Fibroblast of lung (primary cell): ENCODE results near the gene PPARGC1A. TPM values are rescaled to one million over a fixed set of nuclear protein-coding genes. Genes with fewer than 3 reads are reported as not detected.

Source experiments
- DNase-seq, 2 donors: peaks; one replicate each; pipeline versions ENCODE4 v3.0.0 to v3.0.0-alpha.2; 2010; ENCODE audit warnings: low read depth in 2 of 2
- H2AFZ ChIP-seq: 2 replicates; pipeline ENCODE4 v1.5.1; 2012; ENCODE audit warnings: low read length, control low read depth, inconsistent platforms
- H3K27ac ChIP-seq: 2 replicates; pipeline ENCODE4 v1.5.1; 2011; ENCODE audit warnings: low read length, control low read depth; ENCODE audit not compliant: insufficient read depth
- H3K27me3 ChIP-seq: 2 replicates; pipeline ENCODE4 v1.5.1; 2011; ENCODE audit warnings: mild to moderate bottlenecking, low read length; ENCODE audit not compliant: control insufficient read depth, insufficient read depth
- H3K36me3 ChIP-seq: 2 replicates; pipeline ENCODE4 v1.5.1; 2011; ENCODE audit warnings: low read length; ENCODE audit not compliant: control insufficient read depth, insufficient read depth
- H3K4me1 ChIP-seq: 2 replicates; pipeline ENCODE4 v1.5.1; 2011; ENCODE audit warnings: low read length; ENCODE audit not compliant: control insufficient read depth, insufficient read depth; ENCODE audit errors: extremely low read depth
- H3K4me2 ChIP-seq: 2 replicates; pipeline ENCODE4 v1.5.1; 2011; ENCODE audit warnings: low read length, control low read depth; ENCODE audit not compliant: insufficient read depth; ENCODE audit errors: extremely low read depth
- H3K4me3 ChIP-seq, 4 experiments: fragments of 200-600 bp in 1 of 4; sonication (generic) in 1 of 4; replicated peaks in 1 of 4; 2 replicates each; pipeline ENCODE4 v1.5.1; 2011 to 2016; ENCODE audit warnings: low read length in 4 of 4, low read depth in 3 of 4, mild to moderate bottlenecking in 3 of 4, control low read depth in 2 of 4, inconsistent platforms in 1 of 4, mixed read lengths in 1 of 4; ENCODE audit not compliant: insufficient read depth in 1 of 4; ENCODE audit errors: control extremely low read depth in 1 of 4
- H3K79me2 ChIP-seq: 2 replicates; pipeline ENCODE4 v1.5.1; 2012; ENCODE audit warnings: mild to moderate bottlenecking, low read length, inconsistent platforms; ENCODE audit not compliant: control insufficient read depth, insufficient read depth
- H3K9ac ChIP-seq: 2 replicates; pipeline ENCODE4 v1.5.1; 2011; ENCODE audit warnings: mild to moderate bottlenecking, low read length, control low read depth; ENCODE audit not compliant: insufficient read depth
- H3K9me3 ChIP-seq: 2 replicates; pipeline ENCODE4 v1.5.1; 2012; ENCODE audit warnings: low read depth, low read length; ENCODE audit not compliant: control insufficient read depth, insufficient read depth
- H4K20me1 ChIP-seq: 2 replicates; pipeline ENCODE4 v1.5.1; 2011; ENCODE audit warnings: low read length; ENCODE audit not compliant: control insufficient read depth, insufficient read depth; ENCODE audit errors: extremely low read depth
- CTCF ChIP-seq, 2 donors: IDR thresholded peaks in 1 of 2; conservative IDR thresholded peaks in 1 of 2; 1 replicate in 1 of 2; 2 replicates in 1 of 2; pipeline ENCODE4 v1.5.1; 2011 to 2012; ENCODE audit warnings: low read length in 2 of 2, control low read depth in 1 of 2, inconsistent platforms in 1 of 2, low read depth in 1 of 2, mild to moderate bottlenecking in 1 of 2
- EZH2 ChIP-seq: IDR thresholded peaks from 2 replicates; pipeline ENCODE4 v1.5.1; 2012; ENCODE audit warnings: low read length, control low read depth, mild to moderate bottlenecking; ENCODE audit errors: missing control alignments
- polyA plus RNA-seq, 2 donors: library from polyadenylated mRNA; depleted of rRNA in 1 of 2; stranded (reverse) in 1 of 2; unstranded in 1 of 2; fragments of >200 nt; gene quantifications; 2 replicates each; pipeline ENCODE4 v1.2.1, GENCODE V29; 2011 to 2012; ENCODE audit warnings: missing spikeins in 1 of 2
- total RNA-seq: library from RNA; depleted of rRNA; stranded (reverse); fragments of >200 nt; gene quantifications from 2 replicates; pipeline ENCODE4 v1.2.1, GENCODE V29; 2014

The PPARGC1A gene
- total and polyA plus RNA-seq, 2 donors (not counting 1 experiment from before 2014, with no cell fraction given), result 1.3 to 6.9 TPM

GRCh38 chr4:23916282-23916681, 26.4 kb upstream of the PPARGC1A start:
- H3K27me3 ChIP-seq, result no peaks in the 10 kb centered on the region
- H4K20me1 ChIP-seq, result no peaks in the 10 kb centered on the region
- H3K4me2 ChIP-seq, result no peak overlapping the region
- H3K36me3 ChIP-seq, result no peaks in the 10 kb centered on the region
- no peak for DNase-seq
- no peaks in the 10 kb centered on the region for H3K9me3 ChIP-seq
- H3K27ac ChIP-seq, result no peak overlapping the region
- no peaks in the 10 kb centered on the region for H3K79me2 ChIP-seq
- no peak overlapping the region for H3K9ac ChIP-seq
- no peak overlapping the region for H2AFZ ChIP-seq
- no peaks in the 10 kb centered on the region for H3K4me1 ChIP-seq
- TF ChIP-seq CTCF (conservative IDR thresholded peaks at IDR 0.05 in 1 of 2, IDR thresholded peaks at IDR 0.05 in 1 of 2; ENCODE audit: low read depth in 1 of 2, low read length in 2 of 2), result no peak
- no peak for TF ChIP-seq EZH2
- H3K4me3 ChIP-seq, result no peak overlapping the region

GRCh38 chr4:23915459-23916132, 25.7 kb upstream of the PPARGC1A start:
- Histone ChIP-seq H3K27me3 (no peaks in the 10 kb centered on the region), H4K20me1 (no peaks in the 10 kb centered on the region), H3K9ac (no peak overlapping the region), H3K4me3 (no peak overlapping the region), H2AFZ (no peak overlapping the region), H3K27ac (no peak overlapping the region), H3K4me2 (no peak overlapping the region), H3K79me2 (no peaks in the 10 kb centered on the region), H3K9me3 (no peaks in the 10 kb centered on the region), H3K4me1 (no peaks in the 10 kb centered on the region), H3K36me3 (no peaks in the 10 kb centered on the region)
- TF ChIP-seq EZH2, result no peak
- TF ChIP-seq CTCF (conservative IDR thresholded peaks at IDR 0.05 in 1 of 2, IDR thresholded peaks at IDR 0.05 in 1 of 2; ENCODE audit: low read depth in 1 of 2, low read length in 2 of 2), result no peak
- DNase-seq, result no peak

GRCh38 chr4:23911675-23912455, 22.0 kb upstream of the PPARGC1A start:
- no peaks in the 10 kb centered on the region for H3K9me3 ChIP-seq
- no peaks in the 10 kb centered on the region for H3K4me1 ChIP-seq
- H3K9ac ChIP-seq, result no peak overlapping the region
- no peaks in the 10 kb centered on the region for H4K20me1 ChIP-seq
- no peak for TF ChIP-seq CTCF (conservative IDR thresholded peaks at IDR 0.05 in 1 of 2, IDR thresholded peaks at IDR 0.05 in 1 of 2; ENCODE audit: low read depth in 1 of 2, low read length in 2 of 2)
- TF ChIP-seq EZH2, result no peak
- no peak overlapping the region for H3K27ac ChIP-seq
- no peaks in the 10 kb centered on the region for H3K36me3 ChIP-seq
- no peak overlapping the region for H3K4me2 ChIP-seq
- H3K79me2 ChIP-seq, result no peaks in the 10 kb centered on the region
- no peak overlapping the region for H2AFZ ChIP-seq
- no peaks in the 10 kb centered on the region for H3K27me3 ChIP-seq
- no peak for DNase-seq
- no peak overlapping the region for H3K4me3 ChIP-seq
